Activated CD4-positive, alpha-beta T cell treated with anti-CD3 and anti-CD28 coated beads for 48 hours (primary cell): ENCODE data around the gene SYTL3.

Experiments used
- DNase-seq: peaks from one replicate; pipeline ENCODE4 v3.0.0-alpha.2; 2020

Gene SYTL3

GRCh38 chr6:158737082-158737709, 87.3 kb downstream of the SYTL3 start:
- no peak for DNase-seq

- no peak for DNase-seq
Observed at GRCh38 chr6:158737710-158738615, 88.1 kb downstream of the SYTL3 start.

GRCh38 chr6:158739673-158740072, 89.8 kb downstream of the SYTL3 start:
- no peak for DNase-seq

- no peak for DNase-seq
Observed at GRCh38 chr6:158743033-158743651, 93.3 kb downstream of the SYTL3 start.

GRCh38 chr6:158744986-158745430, 95.2 kb downstream of the SYTL3 start:
- DNase-seq, result no peak

- no peak for DNase-seq
Observed at GRCh38 chr6:158751224-158751623, 101.4 kb downstream of the SYTL3 start.

GRCh38 chr6:158751921-158752320, 102.1 kb downstream of the SYTL3 start:
- DNase-seq, result no peak

GRCh38 chr6:158752613-158753012, 102.8 kb downstream of the SYTL3 start:
- no peak for DNase-seq

GRCh38 chr6:158753811-158754210, 104.0 kb downstream of the SYTL3 start:
- DNase-seq, result no peak

- no peak for DNase-seq
Observed at GRCh38 chr6:158754738-158755137, 104.9 kb downstream of the SYTL3 start.

- DNase-seq, result no peak
Observed at GRCh38 chr6:158755636-158756035, 105.8 kb downstream of the SYTL3 start.

- no peak for DNase-seq
Observed at GRCh38 chr6:158756126-158756525, 106.3 kb downstream of the SYTL3 start.

- no peak for DNase-seq
Observed at GRCh38 chr6:158756977-158757752, 107.3 kb downstream of the SYTL3 start.

- DNase-seq, result no peak
Observed at GRCh38 chr6:158757753-158758090, 107.9 kb downstream of the SYTL3 start.

GRCh38 chr6:158758451-158758860, 108.6 kb downstream of the SYTL3 start:
- DNase-seq, result no peak

- no peak for DNase-seq
Observed at GRCh38 chr6:158758941-158759479, 109.2 kb downstream of the SYTL3 start.

GRCh38 chr6:158759966-158760617, 110.2 kb downstream of the SYTL3 start:
- DNase-seq, result no peak

- no peak for DNase-seq
Observed at GRCh38 chr6:158760618-158761250, 110.9 kb downstream of the SYTL3 start.

GRCh38 chr6:158761746-158762145, 111.9 kb downstream of the SYTL3 start:
- DNase-seq, result no peak

- DNase-seq, result no peak
Observed at GRCh38 chr6:158762787-158763433, 113.1 kb downstream of the SYTL3 start.
